IPS-18a (cell line): ENCODE data around the gene PNMT.
A peak's percentile ranks its signal among the peaks of the same experiment; 100 is the strongest.
"Not testable (repeated sequence)": the region's sequence is repeated elsewhere in the genome, so short reads cannot be mapped to it uniquely, and the experiment has no call there.

Experiments used
- H3K27ac ChIP-seq: one replicate; pipeline ENCODE4 v1.5.1; 2013; ENCODE audit warnings: low read length
- H3K27me3 ChIP-seq: one replicate; pipeline ENCODE4 v1.6.1; 2013; ENCODE audit warnings: mild to moderate bottlenecking, low read length; ENCODE audit not compliant: control insufficient read depth, insufficient read depth
- H3K36me3 ChIP-seq: one replicate; pipeline ENCODE4 v1.6.1; 2013; ENCODE audit warnings: low read depth, low read length; ENCODE audit not compliant: control insufficient read depth
- H3K4me1 ChIP-seq: one replicate; pipeline ENCODE4 v1.6.1; 2013; ENCODE audit warnings: low read depth, low read length; ENCODE audit not compliant: control insufficient read depth
- H3K4me3 ChIP-seq: one replicate; pipeline ENCODE4 v1.5.1; 2013; ENCODE audit warnings: low read length
- H3K9ac ChIP-seq: one replicate; pipeline ENCODE4 v1.6.1; 2013; ENCODE audit warnings: mild to moderate bottlenecking, low read length, moderate library complexity
- H3K9me3 ChIP-seq: one replicate; pipeline ENCODE4 v1.6.1; 2013; ENCODE audit warnings: low read depth, low read length; ENCODE audit not compliant: control insufficient read depth

Gene PNMT

GRCh38 chr17:39688945-39689344, 20.7 kb downstream of the PNMT start:
- peak overlapping the region; percentile 86 for H3K9ac ChIP-seq
- peaks cover 7% of the 10 kb centered on the region for H3K36me3 ChIP-seq
- peaks cover 19% of the 10 kb centered on the region for H3K4me1 ChIP-seq
- peak overlapping the region; percentile 96 for H3K27ac ChIP-seq
- peak overlapping the region; percentile 89 for H3K4me3 ChIP-seq
- H3K27me3 ChIP-seq, result no peaks in the 10 kb centered on the region
- H3K9me3 ChIP-seq, result no peaks in the 10 kb centered on the region

GRCh38 chr17:39694593-39694992, 26.3 kb downstream of the PNMT start:
- no peaks in the 10 kb centered on the region for H3K36me3 ChIP-seq
- H3K9ac ChIP-seq, result no peak overlapping the region
- peaks cover 35% of the 10 kb centered on the region for H3K4me1 ChIP-seq
- H3K4me3 ChIP-seq, result no peak overlapping the region
- no peaks in the 10 kb centered on the region for H3K27me3 ChIP-seq
- H3K27ac ChIP-seq, result no peak overlapping the region
- no peaks in the 10 kb centered on the region for H3K9me3 ChIP-seq

GRCh38 chr17:39695089-39695474, 26.8 kb downstream of the PNMT start:
- Histone ChIP-seq H3K27me3 (no peaks in the 10 kb centered on the region), H3K27ac (peak overlapping the region; percentile 66), H3K9ac (no peak overlapping the region), H3K36me3 (no peaks in the 10 kb centered on the region), H3K9me3 (no peaks in the 10 kb centered on the region), H3K4me1 (peaks cover 34% of the 10 kb centered on the region), H3K4me3 (no peak overlapping the region)

- Histone ChIP-seq H3K4me1 (peaks cover 36% of the 10 kb centered on the region), H3K36me3 (no peaks in the 10 kb centered on the region), H3K9ac (no peak overlapping the region), H3K9me3 (no peaks in the 10 kb centered on the region), H3K27me3 (no peaks in the 10 kb centered on the region), H3K27ac (peak overlapping the region; percentile 25), H3K4me3 (peak overlapping the region; percentile 6)
These were observed 28.5 kb downstream of the PNMT start for GRCh38 chr17:39696731-39697130.

- Histone ChIP-seq H3K9ac (no peak overlapping the region), H3K27me3 (no peaks in the 10 kb centered on the region), H3K36me3 (no peaks in the 10 kb centered on the region), H3K4me1 (peaks cover 43% of the 10 kb centered on the region), H3K4me3 (no peak overlapping the region), H3K27ac (no peak overlapping the region), H3K9me3 (no peaks in the 10 kb centered on the region)
These were observed 29.7 kb downstream of the PNMT start for GRCh38 chr17:39697961-39698360.

GRCh38 chr17:39699157-39699817, 31.0 kb downstream of the PNMT start:
- H3K36me3 ChIP-seq, result not testable (repeated sequence)
- peaks cover 54% of the 10 kb centered on the region for H3K4me1 ChIP-seq

GRCh38 chr17:39699818-39700147, 31.5 kb downstream of the PNMT start, which contains the start of gene ERBB2:
Gene ERBB2, plus strand, starts transcription at chr17:39700064. Its CDS starts 175 bp downstream, at chr17:39700239.
- Histone ChIP-seq H3K36me3 (no peaks in the 10 kb centered on the region), H3K4me3 (peak within 1 kb of the TSS; percentile 91), H3K4me1 (peaks cover 54% of the 10 kb centered on the region), H3K27me3 (no peaks in the 10 kb centered on the region), H3K9me3 (no peaks in the 10 kb centered on the region), H3K9ac (peak within 1 kb of the TSS; percentile 76), H3K27ac (peak within 1 kb of the TSS; percentile 56)

More at GRCh38 chr17:39699157-39699817, 31.0 kb downstream of the PNMT start:
- H3K9ac ChIP-seq, result peak overlapping the region; percentile 76
- not testable (repeated sequence) for H3K27ac ChIP-seq, H3K9me3 ChIP-seq, H3K27me3 ChIP-seq
- peak overlapping the region; percentile 91 for H3K4me3 ChIP-seq

- peak overlapping the region; percentile 91 for H3K4me3 ChIP-seq
These were observed 32.1 kb downstream of the PNMT start for GRCh38 chr17:39700148-39700987.

GRCh38 chr17:39701012-39701783, 32.9 kb downstream of the PNMT start:
- Histone ChIP-seq H3K27me3 (no peaks in the 10 kb centered on the region), H3K27ac (peak overlapping the region; percentile 22), H3K36me3 (no peaks in the 10 kb centered on the region), H3K4me1 (peaks cover 54% of the 10 kb centered on the region), H3K9me3 (no peaks in the 10 kb centered on the region), H3K4me3 (peak overlapping the region; percentile 91), H3K9ac (peak overlapping the region; percentile 76)

More at GRCh38 chr17:39700148-39700987, 32.1 kb downstream of the PNMT start:
- H3K36me3 ChIP-seq, result no peaks in the 10 kb centered on the region
- H3K4me1 ChIP-seq, result peaks cover 54% of the 10 kb centered on the region
- H3K9me3 ChIP-seq, result no peaks in the 10 kb centered on the region
- H3K9ac ChIP-seq, result peak overlapping the region; percentile 76
- peak overlapping the region; percentile 56 for H3K27ac ChIP-seq
- no peaks in the 10 kb centered on the region for H3K27me3 ChIP-seq

GRCh38 chr17:39701784-39702422, 33.6 kb downstream of the PNMT start:
- Histone ChIP-seq H3K36me3 (peaks cover 4% of the 10 kb centered on the region), H3K27me3 (no peaks in the 10 kb centered on the region), H3K27ac (no peak overlapping the region), H3K4me3 (peak overlapping the region; percentile 91), H3K4me1 (peaks cover 48% of the 10 kb centered on the region), H3K9me3 (no peaks in the 10 kb centered on the region), H3K9ac (peak overlapping the region; percentile 76)
